GM21825 (cell line): ENCODE measurements around the gene PLCB4.

Experiments used
- ATAC-seq: cut with Tn5 transposase; IDR thresholded peaks from one replicate; pipeline ENCODE4 v1.9.1; 2021; ENCODE audit warnings: mild to moderate bottlenecking, moderate library complexity; ENCODE audit not compliant: unreplicated experiment

Gene PLCB4

GRCh38 chr20:9166153-9166780 lies 97.4 kb downstream of the PLCB4 start:
- no peak for ATAC-seq

- no peak for ATAC-seq
Observed at GRCh38 chr20:9169409-9169808, 100.5 kb downstream of the PLCB4 start.

DNA sequence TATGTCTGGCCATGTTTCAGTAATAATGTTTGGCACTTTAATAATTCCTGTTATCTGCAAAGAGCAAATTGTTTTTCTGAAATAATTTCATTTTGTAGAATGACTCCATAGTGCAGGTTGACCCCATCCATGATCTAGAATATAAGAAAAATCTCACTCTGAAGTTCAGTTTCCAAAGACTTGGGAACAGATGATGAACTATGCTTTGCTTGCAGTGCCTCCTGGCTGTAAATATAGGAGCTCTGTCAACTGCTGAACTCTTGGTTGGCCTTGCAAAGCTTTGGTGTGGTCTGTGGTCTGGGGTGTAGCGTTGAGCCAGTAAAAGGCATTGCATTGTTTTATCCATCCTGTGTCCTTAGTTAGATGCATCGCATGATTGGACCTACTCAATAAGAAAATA lies 104.0 kb downstream of the PLCB4 start:
- ATAC-seq: no peak

DNA sequence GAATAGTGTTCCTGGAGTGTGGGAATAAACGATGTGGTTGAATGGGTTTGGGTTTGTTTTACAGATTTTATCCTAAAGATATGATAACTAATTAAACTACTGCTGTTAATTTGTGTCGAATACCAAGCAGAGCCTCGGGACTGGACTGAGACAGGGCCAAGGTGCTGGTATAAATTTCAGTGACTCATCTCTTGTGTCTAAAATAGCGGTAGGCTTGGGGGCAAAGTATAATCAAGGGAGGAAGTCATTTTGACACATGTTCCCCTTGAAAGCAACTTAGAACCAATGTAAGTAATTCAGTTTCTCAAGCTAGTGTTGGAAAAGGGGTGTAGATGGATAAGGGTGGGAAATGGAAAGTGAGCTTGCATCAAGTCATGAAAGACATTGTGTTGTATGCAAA lies 108.4 kb downstream of the PLCB4 start:
- ATAC-seq: no peak

DNA sequence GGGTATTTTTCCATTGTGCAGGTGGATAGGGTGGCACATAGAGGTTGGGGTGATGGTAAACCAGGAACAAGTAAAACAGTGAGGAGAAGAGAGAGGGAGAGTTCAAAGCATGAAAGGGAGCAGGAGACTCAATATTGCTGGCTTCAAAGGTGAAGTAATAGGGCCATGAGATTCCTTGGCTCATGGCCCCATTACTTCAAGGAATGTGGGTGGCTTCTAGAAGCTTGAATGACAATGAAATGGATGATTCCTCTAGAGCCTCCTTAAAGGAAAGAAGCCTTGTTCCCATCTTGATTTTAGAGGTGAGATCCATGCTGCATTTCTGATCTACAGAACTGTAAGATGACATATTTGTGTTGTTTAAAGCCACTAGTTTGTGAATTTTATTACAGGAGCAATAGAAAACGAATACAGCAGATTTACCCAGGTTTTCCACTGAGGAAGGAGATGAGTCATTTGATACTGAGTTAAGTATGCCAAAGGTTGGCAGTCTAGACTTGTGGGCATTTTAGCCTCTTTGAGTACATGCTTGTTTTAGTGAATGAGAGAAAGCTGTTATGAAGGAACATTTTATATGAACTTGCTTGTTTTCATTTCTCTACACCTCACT lies 110.4 kb downstream of the PLCB4 start:
- no peak for ATAC-seq

GRCh38 chr20:9179867-9180266 lies 111.0 kb downstream of the PLCB4 start:
- ATAC-seq: no peak

GRCh38 chr20:9180481-9181257 lies 111.8 kb downstream of the PLCB4 start:
- ATAC-seq: no peak

GRCh38 chr20:9185511-9185910 lies 116.6 kb downstream of the PLCB4 start:
- ATAC-seq: no peak

- no peak for ATAC-seq
Observed at GRCh38 chr20:9186396-9186795, 117.5 kb downstream of the PLCB4 start.

DNA sequence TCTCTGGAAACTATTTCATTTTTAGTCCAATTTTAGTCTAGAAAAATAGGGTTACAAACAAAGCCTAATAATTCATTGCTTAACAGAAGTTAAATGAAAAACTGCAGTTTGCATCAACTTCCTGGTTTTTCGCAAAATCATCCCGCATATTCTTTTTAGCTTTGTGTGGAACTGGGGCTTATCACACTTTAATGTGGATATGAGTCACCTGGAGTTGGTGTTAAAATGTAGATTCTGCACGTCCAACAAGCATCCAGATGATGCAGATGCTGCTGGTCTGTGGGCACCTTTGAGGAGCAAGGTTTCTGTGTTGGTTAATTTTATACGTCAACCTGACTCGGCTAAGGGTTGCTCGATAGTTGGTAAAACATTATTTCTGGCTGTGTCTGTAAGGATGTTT lies 126.1 kb downstream of the PLCB4 start:
- no peak for ATAC-seq

DNA sequence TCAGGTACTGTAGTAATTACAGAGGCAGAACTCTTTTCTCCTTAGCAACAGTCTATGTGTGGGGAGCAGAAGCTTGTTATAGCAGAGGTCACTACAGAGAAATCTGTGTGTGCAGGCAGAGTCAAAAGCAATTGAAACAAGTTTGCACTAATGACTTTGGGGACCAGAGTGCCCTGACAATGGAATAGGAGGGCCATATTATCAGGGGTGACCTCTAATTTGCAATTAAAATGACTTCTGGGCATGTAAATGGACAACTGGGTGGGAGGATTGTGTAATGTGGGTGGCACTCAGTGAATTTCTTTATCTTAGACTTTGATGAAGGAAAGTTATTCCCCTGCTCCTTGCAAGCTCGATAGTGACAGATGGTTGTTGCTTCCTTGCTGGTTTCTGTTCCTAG lies 127.2 kb downstream of the PLCB4 start:
- ATAC-seq: no peak

- ATAC-seq: no peak
Observed at GRCh38 chr20:9198460-9198859, 129.6 kb downstream of the PLCB4 start.

DNA sequence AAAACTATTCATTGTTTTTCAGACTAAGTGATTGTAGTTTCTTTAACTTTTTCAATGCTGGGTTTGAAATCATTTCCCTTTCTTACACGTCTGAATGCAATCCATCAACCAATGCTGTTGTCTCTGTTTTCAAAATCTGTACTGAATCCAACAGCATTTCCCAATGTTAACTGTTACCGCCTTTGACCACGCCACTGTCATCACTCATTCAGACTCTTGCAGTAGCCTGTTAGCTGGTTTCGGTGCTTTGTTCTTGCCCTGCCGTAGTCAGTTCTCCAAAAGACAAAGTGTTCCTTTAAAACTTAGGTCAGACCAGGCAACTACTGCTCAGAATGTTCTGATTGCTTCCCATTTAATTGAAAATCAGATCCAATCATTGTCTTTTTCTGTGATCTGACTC lies 131.3 kb downstream of the PLCB4 start:
- no peak for ATAC-seq

DNA sequence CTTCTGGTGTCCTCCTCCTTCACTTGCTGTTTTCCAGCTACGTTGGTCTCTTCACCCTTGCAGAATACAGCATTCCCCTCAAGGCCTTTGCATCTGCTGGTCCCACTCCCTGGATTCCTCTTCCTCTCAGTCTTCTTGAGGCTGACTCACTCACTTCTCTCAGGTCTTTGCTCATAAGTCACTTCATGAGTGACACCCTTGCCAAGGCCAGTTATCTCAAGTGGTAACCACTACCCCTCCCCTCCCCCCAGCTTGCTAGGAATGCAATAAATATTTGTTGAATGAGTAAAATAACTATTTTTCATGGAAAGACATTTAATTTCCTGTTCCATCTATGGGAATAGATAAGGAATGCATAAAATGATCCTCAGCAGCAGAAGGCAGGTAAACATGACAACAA lies 131.7 kb downstream of the PLCB4 start:
- ATAC-seq: no peak

DNA sequence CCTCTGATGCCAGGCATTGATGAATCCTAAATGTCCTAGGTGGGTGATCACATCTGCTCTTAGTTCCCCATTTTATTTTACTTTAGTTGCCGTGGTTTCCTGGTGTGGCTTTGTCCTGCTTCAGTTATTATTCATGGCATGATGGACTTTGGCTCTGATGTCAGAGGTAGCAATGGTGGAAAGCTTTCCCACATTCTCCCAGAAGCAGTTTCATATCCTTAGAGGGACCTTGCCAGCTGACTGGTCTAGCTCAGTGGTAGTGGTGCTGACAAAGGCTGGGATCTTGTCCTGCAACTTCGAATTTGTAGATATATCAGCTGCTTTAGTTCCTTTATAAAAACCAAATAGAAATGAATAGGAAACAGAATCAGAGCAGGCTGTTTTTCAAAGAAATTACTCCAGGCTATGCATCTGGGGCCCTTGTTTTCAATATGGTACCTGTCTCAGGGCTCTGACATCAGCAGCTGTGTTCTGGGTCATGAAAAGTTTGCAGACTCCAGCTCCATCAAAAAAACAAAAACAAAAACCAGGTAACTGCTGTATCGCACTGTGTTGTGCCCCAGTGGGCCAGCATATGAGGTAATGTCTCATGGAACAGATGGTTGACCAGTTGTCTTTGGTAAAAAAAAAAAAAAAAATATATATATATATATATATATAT lies 133.7 kb downstream of the PLCB4 start:
- no peak for ATAC-seq

DNA sequence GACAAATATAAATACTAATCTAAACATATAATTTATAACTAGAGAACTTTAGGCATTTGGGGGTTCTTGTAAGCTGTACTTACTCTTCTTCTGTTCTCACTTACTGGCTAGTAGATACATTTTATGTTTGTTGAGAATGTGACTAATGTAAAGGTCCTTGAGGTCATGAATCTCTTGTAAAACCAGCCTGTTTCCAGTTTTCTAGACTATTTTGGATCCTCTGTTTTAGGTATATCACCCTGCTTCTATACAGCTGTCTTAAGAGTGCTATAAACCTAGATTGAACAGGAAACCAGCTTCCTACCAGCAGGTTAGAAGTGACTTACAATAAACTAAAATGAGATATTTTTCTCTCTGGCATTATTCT lies 134.2 kb downstream of the PLCB4 start:
- ATAC-seq: no peak

- no peak for ATAC-seq
Observed at GRCh38 chr20:9204979-9205378, 136.1 kb downstream of the PLCB4 start.

DNA sequence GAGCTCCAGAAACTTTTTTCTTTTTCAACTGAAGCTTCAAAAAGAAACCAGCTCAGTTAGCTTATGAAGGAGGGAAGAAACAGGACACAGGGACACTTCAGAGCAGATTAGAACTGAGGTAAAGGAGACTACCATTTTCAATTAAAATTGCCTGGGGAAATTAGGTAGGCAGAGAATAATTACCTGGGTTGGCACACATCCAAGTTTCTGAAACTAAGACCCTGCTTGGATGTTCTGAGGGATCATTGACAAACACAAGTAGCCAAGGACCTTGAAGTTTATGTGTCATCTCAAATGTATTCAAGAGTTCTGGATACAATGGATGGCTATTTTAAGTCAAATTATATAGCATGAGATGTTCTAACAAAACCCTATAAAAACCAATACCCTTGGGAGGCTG lies 137.6 kb downstream of the PLCB4 start:
- ATAC-seq: no peak

- no peak for ATAC-seq
Observed at GRCh38 chr20:9207253-9207652, 138.4 kb downstream of the PLCB4 start.

- no peak for ATAC-seq
Observed at GRCh38 chr20:9210356-9210755, 141.5 kb downstream of the PLCB4 start.

GRCh38 chr20:9211016-9211760 lies 142.3 kb downstream of the PLCB4 start:
- no peak for ATAC-seq
